ENCODE results near the gene KDM2B.

Gene KDM2B

DNA sequence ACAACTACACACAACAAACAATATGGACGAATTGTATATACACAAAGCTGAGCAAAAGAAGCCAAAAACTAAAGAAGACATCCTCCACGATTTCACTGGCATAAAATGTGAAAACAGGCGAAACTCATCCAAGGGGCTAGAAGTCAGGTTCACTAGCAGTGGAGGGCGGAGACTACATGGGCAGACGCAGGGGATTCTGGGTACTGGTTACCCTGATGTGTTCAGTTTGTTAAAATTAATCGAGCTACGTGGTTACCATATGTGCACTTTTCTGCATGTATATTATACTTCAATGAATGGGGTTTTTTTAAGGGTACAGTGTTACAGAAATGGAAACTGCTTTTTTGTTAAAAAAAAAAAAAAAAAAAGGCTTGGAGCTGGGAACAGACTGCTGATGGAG, 12.3 kb downstream of the KDM2B start:
- in situ Hi-C loops (cut with MboI; ENCODE audit: low sequenced_read_pairs): no loop called here

DNA sequence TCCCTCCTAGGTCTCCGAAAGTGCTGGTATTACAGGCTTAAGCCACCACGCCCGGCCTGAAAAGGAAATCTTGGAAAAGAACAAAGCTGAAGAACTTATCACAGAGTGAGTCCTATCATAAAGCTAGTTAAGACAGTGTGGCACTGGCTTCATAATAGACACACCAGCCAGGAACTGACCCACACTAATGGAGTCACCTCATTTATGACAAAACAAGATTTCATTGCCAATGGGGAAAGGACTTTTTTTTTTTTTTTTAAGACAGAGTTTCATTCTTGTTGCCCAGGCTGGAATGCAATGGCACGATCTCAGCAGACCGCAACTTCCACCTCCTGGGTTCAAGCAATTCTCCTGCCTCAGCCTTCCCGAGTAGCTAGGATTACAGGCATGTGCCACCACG, 15.7 kb downstream of the KDM2B start:
- in situ Hi-C loops (cut with MboI; ENCODE audit: low sequenced_read_pairs): no loop called here

DNA sequence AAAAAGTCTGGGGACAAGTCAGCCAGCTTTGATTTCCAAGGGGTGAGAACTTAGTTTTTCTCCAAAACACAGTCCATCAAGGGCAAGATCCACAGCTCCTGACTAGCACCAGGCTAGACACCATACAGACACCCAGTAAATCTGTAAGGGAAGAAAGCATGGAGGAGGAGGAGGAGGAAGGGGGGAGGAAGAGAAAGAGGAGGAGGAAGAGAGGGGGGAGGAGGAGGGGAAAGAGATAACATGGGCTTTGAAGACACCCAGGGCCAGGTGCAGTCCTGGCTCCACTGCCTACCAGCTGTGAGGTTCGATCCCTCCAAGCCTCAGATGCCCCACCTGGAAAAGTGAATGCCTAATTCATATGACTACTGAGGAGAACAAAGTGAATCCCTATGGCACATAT, 18.3 kb downstream of the KDM2B start:
- in situ Hi-C loops (cut with MboI; ENCODE audit: low sequenced_read_pairs): no loop called here

DNA sequence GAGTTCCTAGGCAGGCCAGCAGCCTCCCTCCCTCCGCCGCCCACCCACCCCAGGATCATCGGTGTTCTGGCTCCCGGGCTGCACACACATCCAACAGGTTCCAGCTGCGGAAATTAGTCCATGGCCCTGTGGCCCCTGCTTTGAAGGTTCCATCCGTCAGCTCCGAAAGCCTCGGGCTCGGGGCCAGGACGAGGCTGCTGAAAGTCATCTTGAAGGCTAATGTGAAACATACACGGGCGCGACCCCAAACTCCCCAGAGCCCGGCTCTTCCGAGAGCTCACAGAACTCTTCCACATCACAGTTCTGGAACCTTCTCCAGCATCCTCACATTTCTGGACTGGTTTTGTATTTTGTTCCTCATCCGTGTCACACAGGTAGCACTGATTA, 19.8 kb downstream of the KDM2B start:
- in situ Hi-C loops (cut with MboI; ENCODE audit: low sequenced_read_pairs): no loop called here

DNA sequence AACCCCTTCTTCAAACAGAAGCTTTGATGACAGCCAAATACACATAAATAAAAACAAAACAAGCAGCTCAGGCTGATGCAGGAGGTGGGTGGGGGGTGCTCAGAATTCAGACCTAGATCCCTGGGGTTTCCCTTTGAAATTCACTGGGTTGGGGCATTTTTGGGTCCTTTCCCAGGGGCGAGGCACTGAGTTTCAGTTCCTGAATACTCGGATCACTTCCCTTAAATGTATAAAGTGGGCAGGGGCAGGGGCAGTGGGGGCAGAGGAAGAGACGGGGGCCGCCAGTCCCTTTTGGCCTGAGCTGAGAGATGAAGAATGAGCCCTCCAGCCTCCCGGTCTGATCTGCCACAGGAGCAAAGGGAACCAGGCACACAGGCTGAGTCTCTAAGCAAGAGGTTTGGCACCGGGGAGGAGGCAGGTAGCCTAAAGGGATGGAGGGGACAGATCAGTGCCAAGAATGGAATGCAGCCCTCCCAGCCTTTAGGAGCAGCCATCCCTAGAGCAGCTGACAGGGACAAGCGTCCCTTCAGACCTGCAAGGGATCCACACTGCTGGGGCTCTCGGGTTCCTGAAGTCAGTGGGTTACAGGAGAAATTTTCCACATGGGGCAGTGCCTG, 20.3 kb downstream of the KDM2B start:
- in situ Hi-C loops (cut with MboI; ENCODE audit: low sequenced_read_pairs): no loop called here

DNA sequence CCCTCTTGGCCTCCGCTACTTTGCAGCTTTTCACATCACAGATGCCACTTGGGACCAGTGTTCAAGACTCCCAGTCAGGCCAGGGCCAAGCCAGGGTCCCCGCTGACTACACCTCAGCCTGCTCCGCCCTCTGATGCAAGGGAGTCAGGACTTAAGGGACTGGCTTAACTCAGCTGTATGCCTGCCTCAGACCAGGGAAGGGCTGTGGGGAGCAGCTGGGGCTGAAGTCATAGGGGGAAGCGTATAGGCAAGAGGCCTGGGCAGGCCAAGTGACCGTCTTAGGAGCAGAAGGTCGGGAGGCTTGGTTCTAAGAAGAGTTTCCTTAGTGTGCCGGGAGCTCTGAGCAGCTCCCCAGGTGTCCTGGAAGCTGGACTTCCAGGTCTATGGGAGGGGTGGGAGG, 21.9 kb downstream of the KDM2B start:
- in situ Hi-C loops (cut with MboI; ENCODE audit: low sequenced_read_pairs): no loop called here

DNA sequence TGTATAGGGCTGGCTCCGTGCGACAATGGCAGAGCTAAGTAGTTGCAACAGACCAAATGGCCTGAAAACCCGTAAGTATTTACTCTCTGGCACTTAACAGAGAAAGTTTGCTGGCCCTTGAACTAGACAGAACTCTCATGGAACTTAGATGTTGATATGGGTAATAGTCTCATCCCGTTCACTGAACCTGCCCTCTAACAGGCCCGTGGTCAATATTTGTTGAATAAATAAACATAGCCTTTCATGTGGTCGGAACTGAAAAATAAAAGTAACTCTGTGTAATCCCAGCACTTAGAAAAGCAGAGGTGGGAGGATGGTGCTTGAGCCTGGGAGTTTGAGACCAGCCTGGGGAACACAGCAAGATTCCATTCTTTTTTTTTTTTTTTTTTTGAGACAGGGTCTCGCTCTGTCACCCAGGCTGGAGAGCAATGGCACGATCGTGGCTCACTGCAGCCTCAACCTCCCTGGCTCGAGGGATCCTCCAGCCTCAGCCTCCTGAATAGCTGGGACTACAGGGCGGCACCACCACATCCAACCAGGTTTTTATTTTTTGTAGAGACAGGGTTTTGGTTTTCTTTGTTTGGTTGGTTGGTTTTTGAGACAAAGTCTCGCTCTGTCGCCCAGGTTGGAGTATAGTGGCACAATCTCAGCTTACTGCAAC, 29.7 kb downstream of the KDM2B start:
- in situ Hi-C loops (cut with MboI; ENCODE audit: low sequenced_read_pairs): no loop called here

DNA sequence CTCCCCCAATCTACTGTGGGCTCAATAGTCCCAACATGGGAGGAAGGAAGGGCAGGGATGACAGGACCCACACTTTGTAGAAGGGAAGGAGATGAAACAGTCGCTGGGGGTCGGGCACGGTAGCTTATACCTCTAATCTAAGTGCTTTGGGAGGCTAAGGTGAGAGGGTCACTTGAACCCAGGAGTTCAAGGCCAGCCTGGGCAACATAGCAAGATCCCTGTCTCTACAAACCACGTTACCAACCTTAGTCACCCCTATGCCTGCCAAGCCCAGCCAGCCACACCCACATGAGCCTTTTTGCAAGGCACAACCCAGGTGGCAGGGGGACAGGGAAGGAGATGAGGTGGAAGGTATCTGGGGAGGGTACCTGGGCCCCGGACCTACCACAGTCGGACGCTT, 31.7 kb downstream of the KDM2B start:
- in situ Hi-C loops (cut with MboI; ENCODE audit: low sequenced_read_pairs): no loop called here

DNA sequence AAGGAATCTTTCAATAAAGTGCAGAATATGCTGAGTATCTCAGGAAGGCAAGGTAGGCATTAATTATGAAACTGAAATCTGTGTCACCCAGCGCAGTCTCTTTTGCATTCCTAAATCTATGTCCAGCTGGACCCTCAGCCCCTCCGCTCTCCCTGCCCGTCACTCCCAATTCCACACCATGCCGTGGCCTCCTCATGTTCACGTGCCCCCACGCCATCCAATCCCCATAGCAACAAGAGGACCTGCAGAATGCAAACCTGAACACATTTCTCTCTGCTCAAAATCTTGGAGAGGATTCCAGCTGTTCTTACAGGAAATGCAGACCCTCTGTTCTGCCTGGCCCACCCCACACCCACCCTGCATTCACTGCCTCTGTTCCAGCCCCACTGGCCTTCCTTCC, 35.3 kb downstream of the KDM2B start:
- in situ Hi-C loops (cut with MboI; ENCODE audit: low sequenced_read_pairs): no loop called here

DNA sequence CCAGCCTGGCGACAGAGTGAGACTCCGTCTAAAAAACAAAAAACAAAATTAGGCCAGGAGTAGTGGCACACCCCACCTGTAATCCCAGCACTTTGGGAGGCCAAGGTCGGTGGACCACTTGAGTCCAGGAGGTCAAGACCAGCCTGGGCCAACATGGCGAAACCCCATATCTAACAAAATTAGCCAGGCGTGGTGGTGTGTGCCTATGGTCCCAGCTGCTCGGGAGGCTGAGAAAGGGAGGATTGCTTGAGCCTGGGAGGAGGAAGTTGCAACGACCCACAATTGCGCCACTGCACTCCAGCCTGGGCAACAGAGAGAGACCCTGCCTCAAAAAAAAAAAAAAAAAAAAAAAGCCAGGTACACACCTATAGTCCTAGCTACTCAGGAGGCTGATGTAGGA, 37.0 kb downstream of the KDM2B start:
- in situ Hi-C loops (cut with MboI; ENCODE audit: low sequenced_read_pairs): no loop called here

DNA sequence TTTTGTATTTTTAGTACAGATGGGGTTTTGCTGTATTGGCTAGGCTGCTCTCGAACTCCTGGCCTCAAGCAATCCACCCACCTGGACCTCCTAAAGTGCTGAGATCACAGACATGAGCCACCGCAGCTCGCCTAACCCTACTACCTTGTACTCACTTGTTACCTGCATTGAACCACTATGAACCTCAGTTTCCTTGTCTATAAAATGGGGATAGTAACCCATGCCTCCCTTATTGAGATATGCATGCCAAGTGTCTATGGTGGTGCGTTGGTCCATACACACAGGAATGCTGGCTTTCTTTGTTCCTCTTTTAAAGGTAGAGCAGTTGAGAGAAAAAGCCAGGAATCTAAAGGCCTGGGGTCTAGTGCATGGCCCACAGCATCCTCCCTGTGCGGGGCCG, 40.9 kb downstream of the KDM2B start:
- in situ Hi-C loops (cut with MboI; ENCODE audit: low sequenced_read_pairs): no loop called here

DNA sequence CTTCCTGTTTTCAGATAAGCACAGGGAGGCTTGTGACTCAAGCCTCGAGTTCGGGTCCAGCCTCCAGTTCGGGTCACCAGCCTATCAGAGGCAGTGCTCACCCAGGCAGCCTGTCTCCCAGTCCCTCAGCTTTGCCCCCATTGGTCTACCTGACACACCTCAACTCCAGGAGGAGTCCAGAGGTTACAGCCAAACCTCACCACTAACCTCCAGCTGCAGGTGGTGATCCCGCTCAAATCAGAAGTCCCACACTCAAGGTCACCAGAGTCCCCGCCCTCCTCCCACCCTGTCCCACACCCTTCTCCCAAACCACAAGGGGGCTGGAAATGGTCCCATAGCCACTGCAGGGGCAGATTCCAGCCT, 42.1 kb downstream of the KDM2B start:
- in situ Hi-C loops (cut with MboI; ENCODE audit: low sequenced_read_pairs): no loop called here

DNA sequence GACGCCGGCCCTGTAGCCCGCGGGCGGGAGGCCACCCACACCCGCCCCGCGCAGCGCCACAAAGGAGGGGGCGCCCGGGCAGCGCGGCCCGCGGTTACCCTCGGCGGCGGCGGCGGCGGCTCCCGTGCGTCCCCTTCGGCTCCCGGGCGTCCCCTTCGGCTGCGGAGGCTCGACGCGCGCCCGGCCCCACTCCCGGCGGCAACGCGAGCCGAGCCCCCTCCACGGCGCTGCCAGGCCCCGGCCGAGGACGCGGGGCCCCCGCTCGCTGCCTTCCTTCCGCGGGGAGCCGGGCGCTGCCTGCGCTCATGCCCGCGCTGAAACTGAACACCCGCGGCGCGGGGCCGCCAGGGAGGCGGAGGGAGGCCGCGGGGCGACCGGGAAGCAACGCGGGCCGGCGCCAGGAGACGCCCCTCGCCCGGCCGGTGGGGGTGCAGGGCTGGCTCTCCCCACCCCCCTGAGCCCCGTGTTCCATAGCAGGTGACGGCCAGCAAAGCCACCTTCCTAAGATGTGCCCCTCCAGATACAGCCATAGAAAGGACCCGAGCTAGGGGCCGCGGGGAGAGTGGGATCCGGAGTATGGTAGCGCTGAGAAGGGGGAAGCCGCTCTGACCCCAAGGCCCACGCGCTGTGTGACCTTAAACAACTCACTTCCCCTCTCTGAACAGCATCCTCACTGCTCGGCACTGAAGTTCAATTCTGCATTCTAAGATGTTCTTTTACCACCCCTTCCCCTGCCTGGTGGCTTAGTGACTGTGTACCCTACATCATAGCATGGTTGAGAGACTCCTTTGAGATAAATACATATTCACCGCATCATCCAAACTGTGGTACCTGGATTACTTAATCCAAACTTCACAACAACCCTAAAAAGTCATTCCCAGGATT, 42.8 kb downstream of the KDM2B start:
- in situ Hi-C loops (cut with MboI; ENCODE audit: low sequenced_read_pairs): no loop called here

DNA sequence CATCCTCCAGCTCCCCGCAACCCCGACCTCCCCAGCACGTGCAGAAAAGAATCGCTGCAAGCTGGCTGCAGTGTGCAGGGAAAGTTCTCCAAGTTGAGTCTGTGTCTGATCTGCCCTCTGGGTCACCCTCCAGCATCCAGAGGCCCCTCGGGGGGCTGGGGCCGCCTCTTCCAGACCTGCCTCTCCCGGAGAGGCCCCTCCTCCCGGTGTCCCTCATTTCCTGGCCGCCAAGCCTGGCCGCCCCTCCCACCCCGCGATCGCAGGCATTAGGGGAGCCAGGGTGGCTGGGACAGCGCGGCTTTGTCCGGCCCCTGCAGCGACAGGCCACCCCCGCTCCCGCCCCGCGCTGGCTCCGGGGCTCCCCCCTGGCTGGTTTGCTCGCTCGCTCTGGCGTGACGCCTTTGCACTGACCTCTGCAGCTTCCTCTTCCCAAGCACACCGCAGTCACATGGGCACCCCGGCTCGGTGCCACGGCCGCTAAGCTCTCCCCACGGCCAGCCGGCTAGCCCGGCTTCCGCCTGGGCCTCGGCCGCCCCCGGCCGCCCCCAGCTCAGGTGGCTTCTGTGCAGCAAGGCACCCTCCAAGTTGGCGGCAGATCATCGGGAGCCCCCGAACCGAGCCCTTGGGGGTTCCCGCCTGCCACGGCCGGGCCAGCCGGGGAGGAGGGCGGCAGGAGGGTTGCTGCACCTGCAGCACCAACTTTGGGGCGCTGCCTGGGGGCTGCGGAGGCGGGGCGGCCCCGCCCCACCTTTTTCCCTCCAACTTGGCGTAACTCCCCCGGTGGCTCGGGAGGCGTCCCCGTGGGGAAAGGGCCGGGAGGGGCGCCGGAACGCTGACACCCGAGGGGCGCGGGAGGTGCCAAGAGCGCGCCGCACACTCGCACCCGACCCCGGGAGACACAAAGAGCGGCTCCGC, 43.7 kb downstream of the KDM2B start:
- in situ Hi-C loops (cut with MboI; ENCODE audit: low sequenced_read_pairs): no loop called here

DNA sequence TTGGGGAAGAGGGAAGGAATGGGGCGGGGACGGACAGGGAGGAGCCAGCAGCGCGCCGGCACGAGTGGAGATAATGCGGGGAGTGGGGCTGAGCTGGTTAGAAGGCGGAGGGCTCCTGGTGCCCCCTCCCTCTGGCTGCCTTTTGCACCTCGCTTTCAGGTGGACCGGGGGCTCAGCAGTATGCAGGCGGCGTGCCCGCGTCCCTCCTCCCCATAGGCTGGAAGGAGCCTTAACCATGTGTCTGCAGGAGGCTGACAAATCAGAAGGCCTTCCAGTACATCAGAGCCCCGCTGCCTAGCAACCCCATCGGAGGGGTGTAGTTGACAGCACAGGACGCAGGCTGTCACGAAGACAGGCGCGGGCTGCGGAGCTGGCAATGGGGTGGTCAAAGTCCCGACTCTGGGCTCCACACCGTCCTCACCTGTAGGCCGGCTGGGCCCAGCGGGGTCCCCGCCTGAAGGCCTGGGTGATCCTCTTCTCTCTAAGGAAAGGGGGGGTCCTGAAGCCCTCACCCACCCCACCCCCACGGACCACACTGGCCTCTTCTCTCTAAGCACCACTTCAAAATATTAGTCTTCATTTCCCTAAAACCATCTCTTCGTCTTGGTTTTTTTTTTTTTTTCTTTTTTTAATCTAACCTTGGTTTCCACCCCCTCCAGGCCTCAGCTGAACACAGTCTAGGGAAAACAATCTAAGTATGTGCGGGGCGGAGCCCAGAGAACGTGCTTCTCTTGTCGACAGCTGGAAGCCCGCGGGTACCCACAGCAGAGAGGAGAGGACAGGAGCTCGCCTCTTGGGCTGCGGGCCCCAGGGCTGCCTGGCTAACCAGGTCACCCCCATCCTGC, 44.5 kb downstream of the KDM2B start:
- in situ Hi-C loops (cut with MboI; ENCODE audit: low sequenced_read_pairs): no loop called here

DNA sequence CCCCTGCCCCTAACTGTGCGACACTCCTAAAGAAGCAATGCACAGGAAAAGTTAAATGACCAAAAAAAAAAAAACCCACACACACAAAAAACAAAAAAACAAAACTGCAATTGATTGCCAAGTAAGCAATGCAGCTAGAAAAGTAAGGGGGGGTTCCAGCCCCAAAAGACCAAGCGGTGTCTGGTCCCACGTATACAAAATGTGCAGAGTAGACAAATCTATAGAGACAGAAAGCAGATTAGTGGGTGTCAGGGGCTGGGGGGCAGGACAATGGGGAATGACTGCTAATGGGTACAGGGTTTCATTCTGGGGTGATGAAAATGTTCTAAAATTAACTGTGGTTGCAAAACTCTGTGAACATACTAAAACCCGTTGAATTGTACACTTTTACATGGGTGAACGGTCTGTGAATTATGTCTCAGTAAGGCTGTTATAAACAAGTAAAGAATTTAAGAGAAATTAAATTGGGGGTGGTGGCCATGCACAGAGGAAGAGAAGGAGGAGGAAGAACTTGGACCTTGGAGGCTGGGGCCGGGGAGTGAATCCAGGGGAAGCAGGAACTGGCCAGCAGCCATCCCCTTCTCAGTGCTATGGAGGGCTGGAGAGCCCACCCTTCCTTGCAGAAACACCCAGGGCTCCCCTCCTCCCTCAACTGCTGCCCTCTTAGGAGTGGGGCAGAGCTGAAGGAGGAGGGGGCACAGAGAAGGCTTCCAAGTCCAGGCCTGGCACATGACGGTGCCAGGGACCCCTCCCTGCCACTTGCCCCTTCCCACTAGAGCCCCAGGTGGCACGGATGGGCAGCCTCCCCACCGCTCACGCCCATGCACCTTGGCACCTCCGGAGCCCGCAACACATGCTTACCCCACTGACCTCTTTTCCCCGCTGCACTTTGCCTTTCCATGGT, 45.4 kb downstream of the KDM2B start:
- in situ Hi-C loops (cut with MboI; ENCODE audit: low sequenced_read_pairs): no loop called here

DNA sequence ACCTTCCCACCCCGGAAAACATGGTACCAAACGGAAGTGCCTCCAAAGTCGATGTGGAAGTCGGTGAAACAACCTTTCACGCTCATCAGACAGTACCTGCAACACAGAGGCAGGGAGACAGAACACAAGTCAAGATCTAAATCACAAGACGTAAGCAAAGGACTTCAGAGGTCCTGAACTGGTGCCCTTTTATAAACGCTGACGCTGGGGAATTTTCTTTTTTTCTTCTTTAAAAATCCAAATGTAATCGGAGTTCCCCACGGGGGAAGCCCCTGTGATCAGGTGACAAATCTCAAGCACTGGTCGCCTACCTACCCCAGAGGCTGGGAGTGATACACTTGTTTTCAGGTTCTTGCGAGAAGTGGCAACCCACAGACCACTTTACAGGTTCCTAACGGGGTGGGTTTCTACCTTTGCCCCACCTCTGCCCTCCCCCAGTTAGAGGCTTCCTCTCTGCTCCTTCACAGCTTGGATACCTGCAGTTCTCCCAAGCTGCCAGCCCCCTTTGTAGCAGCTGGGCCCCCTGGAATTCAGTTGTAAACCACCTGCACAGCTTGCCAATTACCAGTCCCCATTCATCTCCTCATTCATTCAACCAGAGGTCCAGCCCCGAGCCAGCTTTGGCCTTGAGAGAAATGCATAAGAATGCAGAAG, 46.2 kb downstream of the KDM2B start:
- in situ Hi-C loops (cut with MboI; ENCODE audit: low sequenced_read_pairs): no loop called here

DNA sequence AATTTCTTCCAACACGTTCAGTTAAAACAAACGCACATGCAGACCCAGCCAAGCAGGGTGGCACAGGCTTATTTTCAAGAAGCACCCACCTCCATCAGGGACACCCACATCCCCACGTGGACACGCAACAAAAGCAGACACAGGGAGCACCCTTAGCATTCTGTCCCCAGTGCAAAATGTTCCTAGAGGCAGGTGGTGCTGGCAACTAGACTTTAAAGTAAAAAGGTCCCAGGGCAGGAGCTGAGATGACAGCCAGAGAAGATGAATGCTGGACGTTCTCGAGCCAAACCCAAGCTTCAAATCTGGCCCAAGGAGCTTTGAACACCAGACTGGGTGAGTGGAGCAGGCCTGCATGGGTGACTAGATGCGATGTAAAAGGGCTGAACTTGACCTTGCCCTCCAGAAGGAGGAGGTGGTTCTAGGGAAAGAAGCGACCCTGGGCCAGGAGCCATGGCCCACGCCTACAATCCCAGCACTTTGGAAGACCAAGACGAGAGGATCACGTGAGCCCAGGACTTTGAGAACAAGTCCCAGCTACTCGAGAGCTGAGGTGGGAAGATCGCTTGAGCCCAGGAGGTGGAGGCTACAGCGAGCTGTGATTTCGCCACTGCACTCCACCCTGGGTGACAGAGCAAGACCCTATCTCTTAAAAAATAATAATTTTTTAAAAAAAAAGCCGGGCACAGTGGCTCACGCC, 47.3 kb downstream of the KDM2B start:
- in situ Hi-C loops (cut with MboI; ENCODE audit: low sequenced_read_pairs): no loop called here
